Glutamatergic neuron (in vitro differentiated cells): Measurements from ENCODE around the gene SSH3. TPM values are rescaled to one million over a fixed set of nuclear protein-coding genes. Genes with fewer than 3 reads are reported as not detected.

Experiments used
- DNase-seq: peaks from one replicate; pipeline ENCODE4 v3.0.0; 2022
- H3K27ac Mint-ChIP-seq: one replicate; pipeline ENCODE4 v1.8.0; 2020; ENCODE audit warnings: mild to moderate bottlenecking, mixed read lengths, inconsistent platforms; ENCODE audit not compliant: unreplicated experiment
- H3K27me3 Mint-ChIP-seq: one replicate; pipeline ENCODE4 v1.8.0; 2020; ENCODE audit warnings: mild to moderate bottlenecking, moderate library complexity, mixed read lengths, inconsistent platforms; ENCODE audit not compliant: unreplicated experiment
- H3K36me3 Mint-ChIP-seq: one replicate; pipeline ENCODE4 v1.8.0; 2020; ENCODE audit warnings: mild to moderate bottlenecking, mixed read lengths, inconsistent platforms; ENCODE audit not compliant: unreplicated experiment
- H3K4me1 Mint-ChIP-seq: one replicate; pipeline ENCODE4 v1.8.0; 2020; ENCODE audit warnings: mild to moderate bottlenecking, low read depth, mixed read lengths, inconsistent platforms; ENCODE audit not compliant: unreplicated experiment
- H3K4me3 Mint-ChIP-seq: one replicate; pipeline ENCODE4 v1.8.0; 2020; ENCODE audit warnings: mild to moderate bottlenecking, mixed read lengths, inconsistent platforms; ENCODE audit not compliant: unreplicated experiment
- H3K9me3 Mint-ChIP-seq: one replicate; pipeline ENCODE4 v1.8.0; 2020; ENCODE audit warnings: mild to moderate bottlenecking, moderate library complexity, mixed read lengths, inconsistent platforms; ENCODE audit not compliant: unreplicated experiment
- total RNA-seq: library from RNA; stranded (reverse); fragmentation: NEBNext Ultra II Directional; extraction: Animal tissue kit (Norgen Biotek cat#: 25700); gene quantifications from one replicate; pipeline ENCODE4 v1.2.1, GENCODE V29; 2021; ENCODE audit not compliant: unreplicated experiment
- TF ChIP-seq, protein P1 (sequence below): fragments of 200-600 bp; sonication (generic); IDR thresholded peaks from one replicate; pipeline ENCODE4 v1.5.0; 2021; ENCODE audit not compliant: partially characterized antibody, unreplicated experiment

Gene SSH3
- total RNA-seq, 1 donor from 2014 or later: 8.3 TPM

DNA sequence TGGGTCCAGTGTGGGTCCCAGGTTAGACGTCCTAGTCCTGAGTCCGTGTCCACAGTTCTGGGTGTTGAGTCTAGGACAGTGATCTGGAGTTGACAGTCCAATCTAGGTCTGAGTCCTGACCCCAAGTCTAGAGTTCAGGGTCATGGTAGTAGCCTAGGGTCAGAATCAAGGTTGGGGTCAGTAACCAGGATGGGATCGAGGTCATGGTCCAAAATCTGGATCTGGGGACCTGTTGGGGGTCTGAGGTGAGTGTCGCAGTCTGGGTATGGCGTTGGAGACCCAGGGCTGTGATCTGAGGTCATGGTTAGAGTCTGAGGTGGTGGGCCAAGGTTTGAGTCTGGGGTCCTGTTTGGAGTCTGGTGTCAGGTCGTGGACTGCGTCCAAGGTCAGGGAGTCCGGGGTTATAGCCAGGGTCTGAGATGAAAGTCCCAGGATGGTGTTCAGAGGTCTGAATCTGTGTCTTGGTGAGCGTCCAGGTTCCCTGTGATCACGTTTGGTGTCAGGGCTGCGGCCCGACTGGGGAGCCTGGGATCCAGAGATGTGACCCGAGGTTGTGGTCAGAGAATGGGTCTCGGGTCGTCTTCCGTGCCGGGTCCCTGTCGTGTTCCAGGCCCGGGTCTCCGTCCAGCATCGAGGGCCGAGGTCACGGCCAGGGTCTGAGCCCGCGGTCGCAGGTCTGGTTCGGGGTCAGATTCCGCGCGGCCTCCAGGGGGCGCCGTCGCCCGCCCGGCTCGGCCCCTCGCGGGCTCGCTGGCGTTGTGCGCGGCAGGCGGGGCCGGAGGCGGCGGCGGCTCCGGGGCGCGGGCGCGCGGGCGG, 37.5 kb upstream of the SSH3 start:
- Mint-ChIP-seq H3K9me3 (peaks cover 9% of the 10 kb centered on the region), H3K4me1 (peaks cover 19% of the 10 kb centered on the region), H3K36me3 (no peaks in the 10 kb centered on the region), H3K27me3 (peaks cover 17% of the 10 kb centered on the region), H3K27ac (peak overlapping the region; percentile 80), H3K4me3 (peak overlapping the region; percentile 80)
- TF ChIP-seq, protein P1, sequence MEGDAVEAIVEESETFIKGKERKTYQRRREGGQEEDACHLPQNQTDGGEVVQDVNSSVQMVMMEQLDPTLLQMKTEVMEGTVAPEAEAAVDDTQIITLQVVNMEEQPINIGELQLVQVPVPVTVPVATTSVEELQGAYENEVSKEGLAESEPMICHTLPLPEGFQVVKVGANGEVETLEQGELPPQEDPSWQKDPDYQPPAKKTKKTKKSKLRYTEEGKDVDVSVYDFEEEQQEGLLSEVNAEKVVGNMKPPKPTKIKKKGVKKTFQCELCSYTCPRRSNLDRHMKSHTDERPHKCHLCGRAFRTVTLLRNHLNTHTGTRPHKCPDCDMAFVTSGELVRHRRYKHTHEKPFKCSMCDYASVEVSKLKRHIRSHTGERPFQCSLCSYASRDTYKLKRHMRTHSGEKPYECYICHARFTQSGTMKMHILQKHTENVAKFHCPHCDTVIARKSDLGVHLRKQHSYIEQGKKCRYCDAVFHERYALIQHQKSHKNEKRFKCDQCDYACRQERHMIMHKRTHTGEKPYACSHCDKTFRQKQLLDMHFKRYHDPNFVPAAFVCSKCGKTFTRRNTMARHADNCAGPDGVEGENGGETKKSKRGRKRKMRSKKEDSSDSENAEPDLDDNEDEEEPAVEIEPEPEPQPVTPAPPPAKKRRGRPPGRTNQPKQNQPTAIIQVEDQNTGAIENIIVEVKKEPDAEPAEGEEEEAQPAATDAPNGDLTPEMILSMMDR: peak; percentile 76
- DNase-seq: peak; percentile 90

DNA sequence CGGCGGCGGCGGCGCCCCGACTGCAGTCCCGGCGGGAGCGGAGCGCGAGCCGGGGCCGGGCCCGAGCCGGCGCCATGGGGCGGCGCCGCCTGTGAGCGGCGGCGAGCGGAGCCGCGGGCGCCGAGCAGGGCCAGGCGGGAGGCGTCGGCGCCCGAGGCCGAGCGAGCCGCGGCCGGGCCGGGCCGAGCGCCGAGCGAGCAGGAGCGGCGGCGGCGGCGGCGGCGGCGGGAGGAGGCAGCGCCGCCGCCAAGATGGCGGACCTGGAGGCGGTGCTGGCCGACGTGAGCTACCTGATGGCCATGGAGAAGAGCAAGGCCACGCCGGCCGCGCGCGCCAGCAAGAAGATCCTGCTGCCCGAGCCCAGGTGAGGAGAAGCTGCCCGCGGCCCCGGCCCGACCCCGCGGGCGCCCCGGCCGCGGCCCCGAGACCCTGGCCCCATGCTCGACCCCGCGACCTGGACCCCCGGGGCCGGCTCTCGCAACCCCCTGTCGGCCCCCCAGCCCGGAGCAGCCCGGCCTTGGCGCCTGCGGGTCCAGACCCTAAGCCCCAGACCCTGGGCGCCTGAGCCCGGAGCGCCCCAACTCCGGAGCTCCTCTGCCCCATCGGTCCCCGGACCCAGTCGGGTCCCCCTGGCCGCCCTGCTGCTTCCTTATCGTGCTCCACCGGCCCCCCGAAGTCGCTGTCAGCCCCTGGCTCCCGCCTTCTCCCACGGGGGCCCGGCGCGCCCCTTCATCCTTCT, 36.7 kb upstream of the SSH3 start, which contains the start of gene GRK2:
TSS of gene GRK2 (plus strand) at position 25 of the 739 bp plus-strand sequence. CDS start at position 252, 227 bp downstream.
- no peaks in the 10 kb centered on the region for H3K36me3 Mint-ChIP-seq
- peaks cover 17% of the 10 kb centered on the region for H3K27me3 Mint-ChIP-seq
- peaks cover 9% of the 10 kb centered on the region for H3K9me3 Mint-ChIP-seq
- peak; percentile 55 for DNase-seq
- peak within 1 kb of the TSS; percentile 80 for H3K27ac Mint-ChIP-seq
- TF ChIP-seq, protein P1: no peak
- peak within 1 kb of the TSS; percentile 95 for H3K4me3 Mint-ChIP-seq
- H3K4me1 Mint-ChIP-seq: peaks cover 27% of the 10 kb centered on the region

DNA sequence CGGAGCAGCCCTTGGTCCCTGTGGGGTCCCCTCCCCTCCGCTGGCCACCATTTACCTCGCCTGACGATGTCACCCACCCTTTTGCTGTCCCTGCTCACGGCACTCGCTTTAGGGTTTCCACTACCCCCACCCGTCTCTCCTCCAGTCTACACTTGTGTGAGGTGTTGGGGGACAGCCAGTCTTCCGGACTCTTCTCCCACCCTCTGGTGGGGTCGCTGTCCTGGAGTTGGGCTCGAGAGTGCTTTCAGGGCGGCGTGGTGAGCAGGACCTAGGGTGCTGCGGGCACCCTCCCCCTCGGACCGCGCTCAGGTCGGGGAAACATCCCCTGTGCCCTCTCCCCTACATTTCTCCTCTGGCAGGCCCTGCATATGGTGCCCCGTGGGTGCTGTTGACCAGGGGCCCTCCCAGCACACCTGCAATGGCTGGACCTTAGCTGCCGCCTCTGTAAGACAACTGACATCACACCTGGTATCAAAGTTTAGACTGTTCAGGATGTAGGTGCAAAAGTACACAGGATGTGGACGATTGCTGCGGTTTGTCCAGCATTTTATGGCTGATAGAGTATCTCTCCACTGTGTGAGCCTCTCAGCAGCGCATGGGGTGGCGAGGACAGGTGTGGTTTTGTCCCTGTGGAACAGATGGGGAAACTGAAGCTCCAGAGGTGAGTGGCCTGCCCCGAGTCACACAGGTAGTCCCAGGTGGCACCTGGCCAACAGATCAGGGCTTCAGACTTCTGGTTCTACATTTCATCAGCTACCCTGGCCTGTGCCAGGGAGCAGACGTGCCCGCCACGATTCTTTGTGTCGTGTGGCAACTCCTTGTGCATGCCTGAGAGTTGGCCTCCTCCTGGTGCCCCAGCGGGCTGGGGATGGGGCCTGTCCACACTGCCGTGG, 35.9 kb upstream of the SSH3 start:
- peak overlapping the region; percentile 95 for H3K4me3 Mint-ChIP-seq
- TF ChIP-seq, protein P1: no peak
- no peaks in the 10 kb centered on the region for H3K36me3 Mint-ChIP-seq
- peaks cover 28% of the 10 kb centered on the region for H3K4me1 Mint-ChIP-seq
- H3K9me3 Mint-ChIP-seq: peaks cover 9% of the 10 kb centered on the region
- peak; percentile 16 for DNase-seq
- H3K27ac Mint-ChIP-seq: peak overlapping the region; percentile 68
- peaks cover 17% of the 10 kb centered on the region for H3K27me3 Mint-ChIP-seq

DNA sequence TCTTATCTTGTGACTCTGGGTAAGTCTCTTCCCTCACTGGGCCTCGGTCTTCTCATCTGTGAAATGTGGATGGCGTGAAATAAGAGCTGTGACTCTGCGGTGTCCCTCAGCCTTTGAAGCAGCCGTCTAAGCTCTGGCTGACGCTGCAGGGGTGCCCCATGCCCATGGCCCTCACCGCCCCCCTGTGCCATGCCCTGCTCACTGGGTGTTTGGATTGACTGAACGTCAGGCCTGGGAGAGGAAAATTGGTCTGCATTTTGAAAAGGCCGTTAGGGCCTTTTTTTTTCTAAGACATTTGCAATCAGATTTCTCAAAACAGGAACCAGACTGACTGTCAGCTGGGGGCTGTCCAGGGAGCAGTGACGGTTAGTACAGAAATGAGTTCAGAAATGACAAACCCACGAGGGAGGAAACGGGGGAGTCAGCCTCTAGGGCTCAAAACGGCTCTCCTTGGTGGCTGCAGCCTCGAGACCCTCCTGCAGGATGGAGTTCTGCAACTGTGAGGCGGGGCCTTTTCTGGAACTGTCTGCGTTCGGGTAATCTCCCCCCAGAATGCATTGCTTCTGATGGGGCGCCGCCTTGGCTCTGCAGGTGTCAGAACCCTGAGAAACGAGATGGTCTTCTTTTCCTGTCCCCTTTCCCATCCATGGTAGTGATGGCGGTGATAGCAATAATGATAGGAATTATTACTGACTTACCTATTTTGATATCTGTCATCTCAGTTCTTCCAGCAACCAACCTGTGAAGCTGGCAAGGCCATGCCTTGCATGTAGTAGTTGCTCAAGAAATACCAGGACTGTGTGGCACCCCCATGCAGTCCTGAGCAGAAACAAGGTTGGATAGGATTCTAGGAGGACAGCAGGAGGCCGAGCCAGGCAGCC, 35.0 kb upstream of the SSH3 start:
- peaks cover 6% of the 10 kb centered on the region for H3K9me3 Mint-ChIP-seq
- H3K27ac Mint-ChIP-seq: peak overlapping the region; percentile 33
- TF ChIP-seq, protein P1: no peak
- H3K36me3 Mint-ChIP-seq: no peaks in the 10 kb centered on the region
- H3K27me3 Mint-ChIP-seq: peaks cover 12% of the 10 kb centered on the region
- DNase-seq: peak; percentile 10
- peaks cover 20% of the 10 kb centered on the region for H3K4me1 Mint-ChIP-seq
- H3K4me3 Mint-ChIP-seq: peak overlapping the region; percentile 95
